ENCODE data around the gene PTBP2. TPM values are rescaled to one million over a fixed set of nuclear protein-coding genes. Genes with fewer than 3 reads are reported as not detected.
"Not testable (repeated sequence)": the region's sequence is repeated elsewhere in the genome, so short reads cannot be mapped to it uniquely, and the experiment has no call there.

The PTBP2 gene
- total RNA-seq, 4 donors from 2014 or later = 8.2 to 21.2 (median 17.1) TPM

- 51 to 71% methylated on average over 2 of the region's 2 CpGs for WGBS, 2 donors
- no peak for DNase-seq (ENCODE audit: low spot score in 2 of 2)
- no peak for TF ChIP-seq POLR2A (IDR thresholded peaks at IDR 0.05)
- no peak for TF ChIP-seq CTCF (IDR thresholded peaks at IDR 0.05)
- no peak overlapping the region for H3K4me3 ChIP-seq (ENCODE audit: low read depth, poor library complexity, severe bottlenecking)
- intact Hi-C loops (cut with DNase I; ENCODE audit: low total_unique reads) = no loop called here
Measured at GRCh38 chr1:96749618-96750017, 28.0 kb downstream of the PTBP2 start.

GRCh38 chr1:96752394-96752793 lies 30.8 kb downstream of the PTBP2 start:
- H3K4me3 ChIP-seq (ENCODE audit: low read depth, poor library complexity, severe bottlenecking) = no peak overlapping the region
- 98 to 100% methylated on average over 2 of the region's 2 CpGs for WGBS, 2 donors
- intact Hi-C loops (cut with DNase I; ENCODE audit: low total_unique reads) = no loop called here
- no peak for DNase-seq (ENCODE audit: low spot score in 2 of 2)
- TF ChIP-seq POLR2A (IDR thresholded peaks at IDR 0.05) (no peak), CTCF (IDR thresholded peaks at IDR 0.05) (no peak)

GRCh38 chr1:96756789-96757188 lies 35.2 kb downstream of the PTBP2 start:
- H3K4me3 ChIP-seq (ENCODE audit: low read depth, poor library complexity, severe bottlenecking) = no peak overlapping the region
- intact Hi-C loops (cut with DNase I; ENCODE audit: low total_unique reads) = no loop called here
- TF ChIP-seq POLR2A (IDR thresholded peaks at IDR 0.05) = no peak
- no peak for TF ChIP-seq CTCF (IDR thresholded peaks at IDR 0.05)
- DNase-seq (ENCODE audit: low spot score in 2 of 2) = no peak
- WGBS, 2 donors = 97 to 98% methylated on average over 1 of the region's 1 CpG

- intact Hi-C loops (cut with DNase I; ENCODE audit: low total_unique reads); H3K4me3 ChIP-seq (ENCODE audit: low read depth, poor library complexity, severe bottlenecking): not testable (repeated sequence)
Measured at GRCh38 chr1:96762586-96762985, 41.0 kb downstream of the PTBP2 start.

GRCh38 chr1:96763514-96763913 lies 41.9 kb downstream of the PTBP2 start:
- H3K4me3 ChIP-seq (ENCODE audit: low read depth, poor library complexity, severe bottlenecking) = no peak overlapping the region
- DNase-seq (ENCODE audit: low spot score in 2 of 2) = no peak
- intact Hi-C loops (cut with DNase I; ENCODE audit: low total_unique reads) = no loop called here
- TF ChIP-seq POLR2A (IDR thresholded peaks at IDR 0.05) = no peak
- TF ChIP-seq CTCF (IDR thresholded peaks at IDR 0.05) = no peak
- WGBS, 2 donors = 94 to 97% methylated on average over 4 of the region's 4 CpGs

More at GRCh38 chr1:96762586-96762985, 41.0 kb downstream of the PTBP2 start:
- 98 to 99% methylated on average over 28 to 30 of the region's 36 CpGs for WGBS, 2 donors
- not testable (repeated sequence) for DNase-seq (ENCODE audit: low spot score in 2 of 2)

- TF ChIP-seq POLR2A (IDR thresholded peaks at IDR 0.05) = no peak
- no peak for TF ChIP-seq CTCF (IDR thresholded peaks at IDR 0.05)
- DNase-seq (ENCODE audit: low spot score in 2 of 2) = no peak
- intact Hi-C loops (cut with DNase I; ENCODE audit: low total_unique reads) = no loop called here
- H3K4me3 ChIP-seq (ENCODE audit: low read depth, poor library complexity, severe bottlenecking) = no peak overlapping the region
Measured at GRCh38 chr1:96764469-96764868, 42.9 kb downstream of the PTBP2 start.

Measured in lower leg skin (tissue), 4 donors.